HG03025 (cell line): Measurements from ENCODE around the gene THAP10.

Experiments used
- ATAC-seq: cut with Tn5 transposase; IDR thresholded peaks from one replicate; pipeline ENCODE4 v1.9.1; 2021; ENCODE audit warnings: mild to moderate bottlenecking, moderate library complexity; ENCODE audit not compliant: unreplicated experiment, low FRiP score

Gene THAP10

GRCh38 chr15:70855764-70856163 lies 36.5 kb downstream of the THAP10 start:
- ATAC-seq, result no peak

GRCh38 chr15:70854666-70854976 lies 37.6 kb downstream of the THAP10 start:
- no peak for ATAC-seq

- no peak for ATAC-seq
Observed at GRCh38 chr15:70853973-70854665, 38.1 kb downstream of the THAP10 start, which contains the start of gene LARP6. LARP6 (minus strand) TSS chr15:70854157; CDS start chr15:70854088, 69 bp downstream.

DNA sequence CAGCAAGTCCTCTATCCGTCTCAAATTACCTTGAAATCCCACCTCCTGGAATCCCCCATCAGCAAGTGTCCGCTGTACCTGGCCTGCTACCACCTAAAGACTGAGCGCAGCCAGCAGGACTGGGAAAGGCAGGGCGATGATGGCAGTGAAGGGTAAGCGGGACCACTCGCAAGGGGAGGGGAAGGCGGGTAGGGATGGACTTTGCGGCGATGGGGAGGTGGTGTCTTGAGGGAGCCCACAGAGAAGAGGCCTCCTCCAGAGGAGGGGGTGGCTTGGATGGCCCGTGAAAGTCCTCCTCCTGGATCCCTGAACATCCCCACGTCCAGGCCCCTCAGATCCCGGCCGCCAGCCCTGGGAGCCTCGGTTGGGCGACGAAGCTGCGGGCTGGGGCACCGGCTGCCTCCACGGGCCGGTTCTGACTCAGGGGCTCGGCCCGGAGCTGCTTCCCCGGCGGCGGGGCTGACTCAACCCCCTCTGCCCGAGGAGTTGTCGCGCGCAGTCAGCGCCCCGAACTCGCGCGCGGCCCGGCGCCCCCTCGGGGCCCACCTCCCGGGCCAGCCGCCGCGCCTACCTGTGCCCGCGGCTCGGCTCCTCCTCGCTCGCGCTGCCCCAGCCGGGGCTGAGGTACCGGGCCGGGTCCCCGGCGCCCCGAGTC lies 38.8 kb downstream of the THAP10 start:
- ATAC-seq, result no peak

DNA sequence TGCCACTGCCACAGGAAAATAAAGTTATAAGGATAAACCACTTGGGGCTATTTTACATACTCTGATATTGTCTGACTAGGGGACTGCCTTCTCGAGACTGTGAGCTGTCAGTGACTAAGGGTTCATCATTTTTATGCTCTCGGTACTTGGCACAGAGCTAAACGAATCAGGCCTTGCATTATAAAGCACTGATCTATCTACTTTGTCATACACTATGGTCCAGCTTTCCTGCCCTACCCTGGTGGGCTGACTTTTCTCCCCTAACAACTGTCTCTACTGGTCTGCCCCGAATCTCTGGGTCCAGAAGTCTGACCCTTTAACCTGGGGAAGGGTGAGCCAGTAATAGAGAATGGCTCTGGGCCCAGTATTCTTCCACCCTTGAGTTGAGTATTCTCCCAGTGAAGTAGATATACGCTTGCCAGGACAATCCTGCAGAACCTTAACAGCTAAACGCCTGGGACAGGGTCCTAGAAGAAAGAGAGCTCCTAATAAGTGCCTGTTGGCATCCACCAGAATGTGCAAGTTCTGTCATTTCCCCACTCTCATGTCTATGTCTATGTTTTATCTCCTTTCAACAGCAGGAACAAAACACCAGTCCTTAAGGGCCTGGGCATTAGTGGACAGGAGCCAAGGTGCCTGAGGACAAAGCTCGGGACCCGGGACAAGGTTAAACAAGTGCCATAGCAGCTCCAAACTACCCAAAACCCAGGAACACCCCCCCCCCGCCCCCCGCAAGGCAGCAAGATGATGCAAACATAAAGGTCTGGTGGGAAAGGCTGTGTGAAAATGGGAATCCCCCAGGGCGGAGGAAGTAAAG lies 39.5 kb downstream of the THAP10 start:
- ATAC-seq, result no peak

GRCh38 chr15:70851889-70852288 lies 40.3 kb downstream of the THAP10 start:
- ATAC-seq, result no peak

DNA sequence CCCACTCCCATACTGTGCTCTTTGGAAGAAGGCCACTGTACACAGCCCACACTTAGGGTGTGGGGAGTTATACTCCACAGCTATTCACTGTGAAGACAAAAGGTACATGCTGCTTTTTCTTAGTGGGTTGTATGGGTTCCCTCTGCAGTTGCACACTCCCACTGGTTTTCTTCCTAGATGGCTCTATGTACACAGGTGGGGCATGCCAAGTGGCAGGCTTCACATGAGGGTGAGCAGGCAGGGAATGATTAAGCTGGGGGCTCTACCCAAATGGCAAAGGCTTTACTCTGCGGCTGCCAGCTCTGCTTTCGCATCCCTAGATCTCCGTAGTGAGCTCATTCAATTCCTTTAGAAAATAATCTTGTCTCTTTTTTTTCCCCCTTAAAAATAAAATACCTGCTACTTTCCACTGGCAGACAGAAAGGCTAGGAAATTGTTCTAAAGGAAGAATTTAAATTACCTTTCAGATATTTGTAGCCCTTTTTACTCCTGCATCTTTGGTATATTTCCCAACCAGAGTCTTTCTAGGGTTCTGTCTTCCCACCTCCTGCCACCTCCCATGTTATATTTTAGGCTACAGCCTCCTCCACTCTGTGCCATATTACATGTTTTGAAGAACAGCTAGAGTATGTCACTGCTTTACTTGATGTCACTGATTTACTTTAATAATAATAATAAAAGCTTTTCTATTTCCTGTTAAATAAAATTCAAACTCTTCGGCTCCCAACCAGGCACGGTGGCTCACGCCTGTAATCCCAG lies 46.5 kb downstream of the THAP10 start:
- ATAC-seq, result no peak

GRCh38 chr15:70837476-70837875 lies 54.8 kb downstream of the THAP10 start:
- no peak for ATAC-seq

DNA sequence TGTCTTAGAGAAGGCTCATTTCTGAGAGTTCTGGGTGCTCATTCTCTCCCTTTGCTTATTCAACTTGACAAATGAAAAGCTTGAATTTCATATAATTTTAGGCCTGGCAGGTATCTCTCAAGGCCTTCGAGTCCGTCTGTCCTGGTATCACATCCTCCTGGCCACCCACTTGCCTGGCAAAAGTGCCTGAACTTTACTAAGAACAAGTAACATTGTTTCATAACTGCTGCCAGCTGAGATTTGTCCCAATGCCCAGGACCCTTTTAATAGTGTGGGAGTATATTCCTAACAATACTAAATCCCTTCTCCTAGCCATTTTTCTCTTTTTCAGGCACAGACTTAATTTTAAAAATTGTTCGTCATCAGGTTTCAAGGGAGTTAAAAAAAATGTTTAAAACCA lies 56.4 kb downstream of the THAP10 start:
- ATAC-seq, result no peak

GRCh38 chr15:70835415-70835814 lies 56.8 kb downstream of the THAP10 start:
- no peak for ATAC-seq

- no peak for ATAC-seq
Observed at GRCh38 chr15:70834999-70835398, 57.2 kb downstream of the THAP10 start.

GRCh38 chr15:70833861-70834765 lies 58.1 kb downstream of the THAP10 start:
- no peak for ATAC-seq

GRCh38 chr15:70833422-70833821 lies 58.8 kb downstream of the THAP10 start:
- no peak for ATAC-seq

DNA sequence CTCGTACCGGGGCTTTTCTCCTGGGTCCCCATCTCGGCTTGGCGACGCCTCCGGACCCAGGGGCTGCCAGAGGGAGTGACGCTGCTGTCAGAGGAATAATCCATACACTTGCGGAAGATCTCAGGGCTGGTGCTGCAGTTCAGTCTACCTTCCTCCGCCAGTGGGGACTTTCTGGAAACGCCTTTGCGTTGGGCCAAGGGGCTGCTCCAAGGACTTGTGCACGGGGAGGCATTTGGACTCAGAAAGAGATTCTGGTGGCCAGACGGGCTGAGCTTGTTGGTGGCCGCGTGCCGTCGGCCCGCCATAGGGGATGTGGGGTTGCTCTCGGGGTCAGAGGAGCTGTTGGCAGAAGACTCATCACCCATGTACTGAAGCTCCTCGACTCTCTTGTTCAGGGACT lies 60.1 kb downstream of the THAP10 start:
- no peak for ATAC-seq
